DOHH2 (cell line): Measurements from ENCODE around the gene TFRC.
"Not testable (repeated sequence)": the region's sequence is repeated elsewhere in the genome, so short reads cannot be mapped to it uniquely, and the experiment has no call there.

Experiments used
- H3F3A ChIP-seq: fragments of 200-600 bp; sonication (generic), shearing (Covaris generic); 2 replicates; pipeline ENCODE4 v1.6.0; 2016; ENCODE audit warnings: antibody characterized with exemption, mild to moderate bottlenecking; ENCODE audit not compliant: control insufficient read depth, insufficient read depth
- H3K27ac ChIP-seq: fragments of 200-600 bp; sonication (generic); 2 replicates; pipeline ENCODE4 v1.5.1; 2014; ENCODE audit warnings: low read depth, mild to moderate bottlenecking, low read length, moderate library complexity
- H3K27me3 ChIP-seq: fragments of 200-600 bp; sonication (generic); 2 replicates; pipeline ENCODE4 v1.6.1; 2014; ENCODE audit warnings: mild to moderate bottlenecking, low read length, mixed read lengths; ENCODE audit not compliant: control insufficient read depth
- H3K36me3 ChIP-seq: fragments of 200-600 bp; sonication (generic); 2 replicates; pipeline ENCODE4 v1.6.1; 2014; ENCODE audit warnings: mild to moderate bottlenecking, low read length, moderate library complexity, mixed read lengths; ENCODE audit not compliant: control insufficient read depth
- H3K4me1 ChIP-seq: fragments of 200-600 bp; sonication (generic); 2 replicates; pipeline ENCODE4 v1.6.1; 2014; ENCODE audit warnings: mild to moderate bottlenecking, low read length, mixed read lengths; ENCODE audit not compliant: control insufficient read depth
- H3K4me2 ChIP-seq: fragments of 200-600 bp; sonication (generic); 2 replicates; pipeline ENCODE4 v1.6.0; 2014; ENCODE audit warnings: mild to moderate bottlenecking, low read length, moderate library complexity
- H3K4me3 ChIP-seq: fragments of 200-600 bp; sonication (generic); 2 replicates; pipeline ENCODE4 v1.5.1; 2014; ENCODE audit warnings: mild to moderate bottlenecking, low read length, mixed read lengths
- H3K79me2 ChIP-seq: fragments of 200-600 bp; sonication (generic); 2 replicates; pipeline ENCODE4 v1.6.1; 2014; ENCODE audit warnings: mild to moderate bottlenecking, low read length, mixed read lengths; ENCODE audit not compliant: control insufficient read depth
- H3K9me2 ChIP-seq: fragments of 200-600 bp; sonication (generic); replicated peaks from 2 replicates; pipeline ENCODE4 v1.6.1; 2014; ENCODE audit warnings: mild to moderate bottlenecking, low read length, mixed read lengths; ENCODE audit not compliant: control insufficient read depth
- H3K9me3 ChIP-seq: fragments of 200-600 bp; sonication (generic); 2 replicates; pipeline ENCODE4 v1.6.1; 2014; ENCODE audit warnings: antibody characterized with exemption, low read length, mixed read lengths; ENCODE audit not compliant: control insufficient read depth, insufficient read depth
- H4K20me1 ChIP-seq: fragments of 200-600 bp; sonication (generic); 2 replicates; pipeline ENCODE4 v1.6.0; 2014; ENCODE audit warnings: low read depth, mild to moderate bottlenecking, antibody characterized with exemption, low read length, moderate library complexity; ENCODE audit not compliant: control insufficient read depth, insufficient read depth
- EZH2phosphoT487 ChIP-seq: fragments of 200-600 bp; sonication (generic); IDR thresholded peaks from 2 replicates; pipeline ENCODE4 v1.6.1; 2017; ENCODE audit warnings: borderline replicate concordance, mild to moderate bottlenecking, antibody characterized with exemption, low read length, moderate library complexity, mixed read lengths
- TF ChIP-seq, protein P1 (sequence below): fragments of 200-600 bp; sonication (generic); IDR thresholded peaks from one replicate; pipeline ENCODE4 v1.5.1; 2014; ENCODE audit warnings: antibody characterized with exemption, mild to moderate bottlenecking, low read depth, low read length; ENCODE audit not compliant: poor library complexity, severe bottlenecking

Gene TFRC

DNA sequence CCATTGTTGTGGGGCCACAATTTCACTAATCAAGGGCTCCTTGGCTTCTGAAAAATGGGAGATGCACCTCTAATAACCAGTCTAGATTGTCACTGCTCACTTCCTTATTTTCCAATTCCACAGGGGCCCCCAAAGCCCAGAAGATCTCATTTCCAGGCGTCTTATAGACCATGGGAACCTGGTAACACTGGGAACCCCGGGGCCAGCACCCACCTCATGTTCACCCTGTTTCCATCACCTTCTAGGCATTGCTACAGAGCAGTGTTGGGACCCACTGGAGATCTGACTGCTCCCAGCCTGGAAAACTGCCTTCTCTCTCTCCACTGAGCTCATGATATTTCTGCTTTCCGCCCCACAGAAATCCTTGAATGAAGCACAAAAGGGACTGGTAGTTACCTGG lies 61.5 kb downstream of the TFRC start:
- Histone ChIP-seq H3K4me2 (no peak overlapping the region), H3K4me3 (no peak overlapping the region), H3K9me3 (no peaks in the 10 kb centered on the region), H3K27me3 (peaks cover 10% of the 10 kb centered on the region), H3K9me2 (no peaks in the 10 kb centered on the region), H3K36me3 (no peaks in the 10 kb centered on the region), H3K27ac (no peak overlapping the region), H3K4me1 (no peaks in the 10 kb centered on the region), H4K20me1 (no peaks in the 10 kb centered on the region), H3F3A (no peaks in the 10 kb centered on the region), H3K79me2 (no peaks in the 10 kb centered on the region)
- no peak for TF ChIP-seq EZH2phosphoT487
- TF ChIP-seq, protein P1, sequence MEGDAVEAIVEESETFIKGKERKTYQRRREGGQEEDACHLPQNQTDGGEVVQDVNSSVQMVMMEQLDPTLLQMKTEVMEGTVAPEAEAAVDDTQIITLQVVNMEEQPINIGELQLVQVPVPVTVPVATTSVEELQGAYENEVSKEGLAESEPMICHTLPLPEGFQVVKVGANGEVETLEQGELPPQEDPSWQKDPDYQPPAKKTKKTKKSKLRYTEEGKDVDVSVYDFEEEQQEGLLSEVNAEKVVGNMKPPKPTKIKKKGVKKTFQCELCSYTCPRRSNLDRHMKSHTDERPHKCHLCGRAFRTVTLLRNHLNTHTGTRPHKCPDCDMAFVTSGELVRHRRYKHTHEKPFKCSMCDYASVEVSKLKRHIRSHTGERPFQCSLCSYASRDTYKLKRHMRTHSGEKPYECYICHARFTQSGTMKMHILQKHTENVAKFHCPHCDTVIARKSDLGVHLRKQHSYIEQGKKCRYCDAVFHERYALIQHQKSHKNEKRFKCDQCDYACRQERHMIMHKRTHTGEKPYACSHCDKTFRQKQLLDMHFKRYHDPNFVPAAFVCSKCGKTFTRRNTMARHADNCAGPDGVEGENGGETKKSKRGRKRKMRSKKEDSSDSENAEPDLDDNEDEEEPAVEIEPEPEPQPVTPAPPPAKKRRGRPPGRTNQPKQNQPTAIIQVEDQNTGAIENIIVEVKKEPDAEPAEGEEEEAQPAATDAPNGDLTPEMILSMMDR = no peak

DNA sequence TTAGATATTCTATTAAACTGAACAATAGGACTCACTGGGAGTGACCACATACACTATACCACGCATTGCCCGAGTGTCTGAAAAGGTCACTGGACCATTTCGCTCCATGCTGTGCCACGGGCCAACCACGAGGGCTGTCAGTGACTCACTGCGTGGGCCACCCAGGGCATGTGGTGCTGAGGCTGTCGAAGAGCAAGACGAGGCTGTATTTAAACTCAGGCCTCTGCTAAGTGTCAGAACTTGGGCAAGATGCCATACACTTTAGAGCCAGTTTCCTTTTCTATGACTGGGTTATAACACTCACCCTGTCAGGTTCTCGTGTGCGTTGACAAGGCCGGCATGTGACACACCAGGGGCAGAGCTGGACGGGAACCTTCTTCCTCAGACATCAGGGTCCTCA lies 62.3 kb downstream of the TFRC start:
- H3K27ac ChIP-seq, H3F3A ChIP-seq, H4K20me1 ChIP-seq, H3K4me1 ChIP-seq, H3K9me2 ChIP-seq, H3K36me3 ChIP-seq, H3K4me2 ChIP-seq, H3K4me3 ChIP-seq, H3K9me3 ChIP-seq, H3K79me2 ChIP-seq: not testable (repeated sequence)
- H3K27me3 ChIP-seq = peaks cover 13% of the 10 kb centered on the region

DNA sequence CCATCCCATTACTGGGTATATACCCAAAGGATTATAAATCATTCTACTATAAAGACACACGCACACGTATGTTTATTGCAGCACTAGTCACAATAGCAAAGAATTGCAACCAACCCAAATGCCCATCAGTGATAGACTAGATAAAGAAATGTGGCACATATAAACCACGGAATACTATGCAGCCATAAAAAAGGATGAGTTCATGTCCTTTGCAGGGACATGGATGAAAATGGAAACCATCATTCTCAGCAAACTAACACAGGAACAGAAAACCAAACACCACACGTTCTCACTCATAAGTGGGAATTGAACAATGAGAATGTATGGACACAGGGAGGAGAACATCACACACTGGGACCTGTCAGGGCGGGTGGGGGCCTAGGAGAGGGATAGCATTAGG lies 63.7 kb downstream of the TFRC start:
- H3K4me3 ChIP-seq, H3K4me1 ChIP-seq, H3K79me2 ChIP-seq, H3K36me3 ChIP-seq, H3K9me2 ChIP-seq, H3K27ac ChIP-seq, H4K20me1 ChIP-seq, H3K9me3 ChIP-seq, H3F3A ChIP-seq, H3K4me2 ChIP-seq: not testable (repeated sequence)
- H3K27me3 ChIP-seq = peaks cover 13% of the 10 kb centered on the region

DNA sequence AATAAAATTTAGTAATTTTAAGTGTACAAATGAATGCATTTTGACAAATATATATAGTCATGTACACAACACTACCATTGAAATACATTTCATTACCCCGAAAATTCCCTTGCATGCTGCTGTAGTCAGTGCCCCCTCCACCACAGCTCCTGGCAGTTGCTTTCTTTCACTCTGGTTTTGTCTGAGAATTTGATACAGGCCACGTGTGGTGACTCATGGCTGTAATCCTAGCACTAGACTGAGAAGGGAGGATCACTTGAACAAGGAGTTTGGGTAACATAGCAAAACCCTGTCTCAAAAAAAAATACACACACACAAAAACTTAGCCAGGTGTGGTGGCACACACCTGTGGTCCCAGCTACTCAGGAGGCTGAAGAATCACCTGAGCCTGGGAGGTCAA lies 65.4 kb downstream of the TFRC start:
- H3K9me2 ChIP-seq = no peaks in the 10 kb centered on the region
- H3K27ac ChIP-seq = no peak overlapping the region
- H3K27me3 ChIP-seq = peaks cover 13% of the 10 kb centered on the region
- H3K9me3 ChIP-seq = no peaks in the 10 kb centered on the region
- H3K79me2 ChIP-seq = no peaks in the 10 kb centered on the region
- no peak for TF ChIP-seq EZH2phosphoT487
- TF ChIP-seq, protein P1 = no peak
- no peak overlapping the region for H3K4me2 ChIP-seq
- H4K20me1 ChIP-seq = no peaks in the 10 kb centered on the region
- H3K4me3 ChIP-seq = no peak overlapping the region
- no peaks in the 10 kb centered on the region for H3F3A ChIP-seq
- no peaks in the 10 kb centered on the region for H3K4me1 ChIP-seq
- no peaks in the 10 kb centered on the region for H3K36me3 ChIP-seq
